Measurements from ENCODE around the gene APPBP2.
"Not testable (repeated sequence)": the region's sequence is repeated elsewhere in the genome, so short reads cannot be mapped to it uniquely, and the experiment has no call there.

APPBP2 gene

DNA sequence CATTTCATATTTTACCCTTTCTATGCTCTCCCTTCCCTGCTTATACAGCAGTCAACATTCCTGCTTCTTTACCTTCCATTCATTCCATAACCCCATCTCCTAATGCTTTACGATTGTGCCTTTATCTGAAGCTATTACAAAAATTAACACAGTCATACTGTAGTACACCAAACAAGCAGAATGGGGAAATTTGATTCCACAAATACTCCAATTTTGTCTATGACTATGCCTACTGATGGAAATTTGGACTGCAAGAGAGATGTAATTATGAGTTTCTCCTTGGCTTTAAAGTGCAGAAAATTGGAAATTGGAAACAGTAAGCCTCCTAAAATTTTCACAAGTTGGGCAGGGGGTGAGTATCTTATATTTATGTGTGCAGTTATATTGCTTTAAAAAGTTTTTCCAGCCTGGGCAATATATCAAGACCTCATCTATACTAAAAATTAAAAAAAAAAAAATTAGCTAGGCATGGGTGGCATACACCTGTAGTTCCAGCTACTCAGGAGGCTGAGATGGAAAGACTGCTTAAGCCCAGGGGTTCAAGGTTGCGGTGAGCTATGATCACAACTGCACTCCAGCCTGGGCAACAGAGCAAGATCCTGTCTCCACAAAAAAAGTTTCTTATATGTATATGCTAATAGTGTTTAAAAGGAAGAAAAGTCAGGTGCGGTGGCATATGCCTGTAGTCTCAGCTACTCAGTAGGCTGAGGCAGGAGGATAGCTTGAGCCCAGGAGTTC is 3.0 kb downstream of the APPBP2 start:
- Histone ChIP-seq H3K79me1 (ENCODE audit: low read length) (peaks cover 14% of the 10 kb centered on the region), H3K18ac (ENCODE audit: low read length) (no peak overlapping the region), H3K9ac (ENCODE audit: low read length) (no peak overlapping the region), H3K27me3 (ENCODE audit: insufficient read depth, low read length, poor library complexity) (no peaks in the 10 kb centered on the region), H4K8ac (ENCODE audit: low read depth, low read length) (no peak overlapping the region), H3K4me2 (ENCODE audit: low read length) (no peak overlapping the region), H2BK15ac (replicated peaks; ENCODE audit: low read depth) (no peak overlapping the region), H3K36me3 (ENCODE audit: control insufficient read depth, insufficient read depth, low read length) (no peaks in the 10 kb centered on the region), H3K4ac (ENCODE audit: low read depth, low read length) (no peak overlapping the region), H3K4me1 (ENCODE audit: control insufficient read depth, low read depth, low read length) (no peaks in the 10 kb centered on the region), H3K56ac (ENCODE audit: low read length) (no peak overlapping the region), H3K79me2 (ENCODE audit: control insufficient read depth, insufficient read depth, low read length) (peaks cover 43% of the 10 kb centered on the region), H4K5ac (ENCODE audit: low read length) (no peak overlapping the region), H3K27ac (ENCODE audit: low read depth, low read length) (no peak overlapping the region), H2BK120ac (ENCODE audit: low read depth, low read length) (no peak overlapping the region), H2BK5ac (ENCODE audit: low read length) (no peak overlapping the region), H2AK5ac (ENCODE audit: low read length) (no peak overlapping the region), H3K23ac (ENCODE audit: low read length) (no peak overlapping the region), H3K4me3 (ENCODE audit: low read length) (no peak overlapping the region)
- 100% methylated on average over 1 of the region's 3 CpGs for WGBS (ENCODE audit: extremely low coverage, insufficient coverage, low lambda C conversion rate)
- DNase-seq: no peak

GRCh38 chr17:60519795-60520194 is 6.2 kb downstream of the APPBP2 start:
- Histone ChIP-seq H3K79me2 (ENCODE audit: control insufficient read depth, insufficient read depth, low read length) (peaks cover 38% of the 10 kb centered on the region), H3K79me1 (ENCODE audit: low read length) (peaks cover 10% of the 10 kb centered on the region), H4K5ac (ENCODE audit: low read length) (no peak overlapping the region), H2AK5ac (ENCODE audit: low read length) (no peak overlapping the region), H3K56ac (ENCODE audit: low read length) (no peak overlapping the region), H3K4me3 (ENCODE audit: low read length) (no peak overlapping the region), H2BK5ac (ENCODE audit: low read length) (no peak overlapping the region), H3K4ac (ENCODE audit: low read depth, low read length) (no peak overlapping the region), H3K18ac (ENCODE audit: low read length) (no peak overlapping the region), H3K36me3 (ENCODE audit: control insufficient read depth, insufficient read depth, low read length) (no peaks in the 10 kb centered on the region), H3K9ac (ENCODE audit: low read length) (no peak overlapping the region), H2BK15ac (replicated peaks; ENCODE audit: low read depth) (no peak overlapping the region), H3K4me2 (ENCODE audit: low read length) (no peak overlapping the region), H2BK120ac (ENCODE audit: low read depth, low read length) (no peak overlapping the region), H3K27ac (ENCODE audit: low read depth, low read length) (no peak overlapping the region), H4K8ac (ENCODE audit: low read depth, low read length) (no peak overlapping the region), H3K23ac (ENCODE audit: low read length) (no peak overlapping the region), H3K27me3 (ENCODE audit: insufficient read depth, low read length, poor library complexity) (no peaks in the 10 kb centered on the region), H3K4me1 (ENCODE audit: control insufficient read depth, low read depth, low read length) (no peaks in the 10 kb centered on the region)
- no peak for DNase-seq
- no CpG with 5 or more reads among the region's 4 CpGs for WGBS (ENCODE audit: extremely low coverage, insufficient coverage, low lambda C conversion rate)

DNA sequence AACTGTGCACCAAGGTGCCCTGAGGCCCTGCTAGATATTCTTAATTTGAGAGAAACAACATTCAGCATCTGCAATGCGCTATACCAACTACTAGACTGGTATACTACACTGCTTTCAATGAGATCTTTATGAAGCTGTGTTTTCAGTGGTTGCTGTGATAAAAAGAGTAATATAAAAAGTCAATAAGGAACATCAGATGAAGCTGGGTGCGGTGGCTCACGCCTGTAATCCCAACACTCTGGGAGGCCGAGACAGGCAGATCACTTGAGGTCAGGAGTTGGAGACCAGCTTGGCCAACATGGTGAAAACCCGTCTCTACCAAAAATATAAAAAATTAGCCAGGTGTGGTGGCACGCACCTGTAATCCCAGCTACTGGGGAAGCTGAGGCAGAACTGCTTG is 10.4 kb downstream of the APPBP2 start:
- not testable (repeated sequence) for H3K79me2 ChIP-seq (ENCODE audit: control insufficient read depth, insufficient read depth, low read length); H2BK120ac ChIP-seq (ENCODE audit: low read depth, low read length); H4K5ac ChIP-seq (ENCODE audit: low read length); H3K23ac ChIP-seq (ENCODE audit: low read length); H3K4ac ChIP-seq (ENCODE audit: low read depth, low read length); H3K56ac ChIP-seq (ENCODE audit: low read length); H3K4me3 ChIP-seq (ENCODE audit: low read length); H3K36me3 ChIP-seq (ENCODE audit: control insufficient read depth, insufficient read depth, low read length); H3K4me1 ChIP-seq (ENCODE audit: control insufficient read depth, low read depth, low read length); H3K18ac ChIP-seq (ENCODE audit: low read length); H2BK5ac ChIP-seq (ENCODE audit: low read length); H3K27ac ChIP-seq (ENCODE audit: low read depth, low read length); H2BK15ac ChIP-seq (replicated peaks; ENCODE audit: low read depth); H3K27me3 ChIP-seq (ENCODE audit: insufficient read depth, low read length, poor library complexity); DNase-seq; H4K8ac ChIP-seq (ENCODE audit: low read depth, low read length); H3K79me1 ChIP-seq (ENCODE audit: low read length); H2AK5ac ChIP-seq (ENCODE audit: low read length); H3K9ac ChIP-seq (ENCODE audit: low read length); H3K4me2 ChIP-seq (ENCODE audit: low read length)
- WGBS (ENCODE audit: extremely low coverage, insufficient coverage, low lambda C conversion rate): no CpG with 5 or more reads among the region's 6 CpGs

DNA sequence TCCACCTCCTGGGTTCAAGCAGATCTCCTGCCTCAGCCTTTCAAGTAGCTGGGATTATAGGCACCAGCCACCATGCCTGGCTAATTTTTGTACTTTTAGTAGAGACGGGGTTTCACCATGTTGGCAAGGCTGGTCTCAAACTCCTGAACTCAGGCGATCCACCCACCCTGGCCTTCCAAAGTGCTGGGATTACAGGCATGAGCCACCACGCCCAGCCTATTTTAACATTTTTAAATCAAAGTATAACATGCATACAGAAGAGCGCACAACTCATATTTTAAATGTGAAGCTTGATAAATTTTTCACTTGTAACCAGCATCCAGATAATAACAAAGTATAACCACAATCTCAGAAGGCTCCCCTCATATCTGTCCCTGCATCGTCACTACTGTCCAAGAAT is 10.8 kb downstream of the APPBP2 start:
- not testable (repeated sequence) for H3K36me3 ChIP-seq (ENCODE audit: control insufficient read depth, insufficient read depth, low read length); H2BK5ac ChIP-seq (ENCODE audit: low read length); H3K18ac ChIP-seq (ENCODE audit: low read length); H3K27me3 ChIP-seq (ENCODE audit: insufficient read depth, low read length, poor library complexity); H2BK120ac ChIP-seq (ENCODE audit: low read depth, low read length); H4K8ac ChIP-seq (ENCODE audit: low read depth, low read length); H4K5ac ChIP-seq (ENCODE audit: low read length); H3K4me3 ChIP-seq (ENCODE audit: low read length); H3K4ac ChIP-seq (ENCODE audit: low read depth, low read length); H3K56ac ChIP-seq (ENCODE audit: low read length); H3K27ac ChIP-seq (ENCODE audit: low read depth, low read length); H2BK15ac ChIP-seq (replicated peaks; ENCODE audit: low read depth); H3K9ac ChIP-seq (ENCODE audit: low read length); DNase-seq; H3K79me1 ChIP-seq (ENCODE audit: low read length); H2AK5ac ChIP-seq (ENCODE audit: low read length); H3K4me1 ChIP-seq (ENCODE audit: control insufficient read depth, low read depth, low read length); H3K23ac ChIP-seq (ENCODE audit: low read length); H3K79me2 ChIP-seq (ENCODE audit: control insufficient read depth, insufficient read depth, low read length); H3K4me2 ChIP-seq (ENCODE audit: low read length)
- WGBS (ENCODE audit: extremely low coverage, insufficient coverage, low lambda C conversion rate): no CpG with 5 or more reads among the region's 5 CpGs

DNA sequence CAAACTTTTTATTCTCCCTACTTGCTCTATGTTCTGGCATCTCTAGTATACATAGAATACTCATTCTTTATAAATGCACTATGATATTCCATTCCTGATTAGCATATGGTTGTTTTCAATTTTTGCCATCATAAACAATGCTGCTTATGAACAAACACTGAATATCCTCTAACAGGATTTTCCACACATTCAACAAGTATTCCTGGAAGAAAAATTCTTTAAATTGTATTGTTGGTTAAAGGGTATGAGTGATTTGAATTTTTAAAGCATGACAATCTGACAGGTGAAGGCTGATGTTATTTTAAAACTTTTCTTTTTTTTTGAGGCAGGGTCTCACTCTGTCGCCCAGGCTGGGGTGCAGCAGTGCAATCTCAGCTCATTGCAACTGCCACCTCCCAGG is 11.5 kb downstream of the APPBP2 start:
- H2AK5ac ChIP-seq (ENCODE audit: low read length): no peak overlapping the region
- no peak overlapping the region for H2BK5ac ChIP-seq (ENCODE audit: low read length)
- no peaks in the 10 kb centered on the region for H3K36me3 ChIP-seq (ENCODE audit: control insufficient read depth, insufficient read depth, low read length)
- no peak overlapping the region for H2BK120ac ChIP-seq (ENCODE audit: low read depth, low read length)
- H3K4me2 ChIP-seq (ENCODE audit: low read length): no peak overlapping the region
- H4K5ac ChIP-seq (ENCODE audit: low read length): no peak overlapping the region
- no peak overlapping the region for H3K4me3 ChIP-seq (ENCODE audit: low read length)
- H3K4me1 ChIP-seq (ENCODE audit: control insufficient read depth, low read depth, low read length): no peaks in the 10 kb centered on the region
- H3K79me2 ChIP-seq (ENCODE audit: control insufficient read depth, insufficient read depth, low read length): peaks cover 5% of the 10 kb centered on the region
- no CpG with 5 or more reads among the region's 1 CpG for WGBS (ENCODE audit: extremely low coverage, insufficient coverage, low lambda C conversion rate)
- H4K8ac ChIP-seq (ENCODE audit: low read depth, low read length): no peak overlapping the region
- H3K4ac ChIP-seq (ENCODE audit: low read depth, low read length): no peak overlapping the region
- no peak overlapping the region for H3K9ac ChIP-seq (ENCODE audit: low read length)
- no peaks in the 10 kb centered on the region for H3K27me3 ChIP-seq (ENCODE audit: insufficient read depth, low read length, poor library complexity)
- no peak overlapping the region for H3K18ac ChIP-seq (ENCODE audit: low read length)
- no peak overlapping the region for H3K27ac ChIP-seq (ENCODE audit: low read depth, low read length)
- H3K23ac ChIP-seq (ENCODE audit: low read length): no peak overlapping the region
- no peak for DNase-seq
- peaks cover 4% of the 10 kb centered on the region for H3K79me1 ChIP-seq (ENCODE audit: low read length)
- no peak overlapping the region for H3K56ac ChIP-seq (ENCODE audit: low read length)
- no peak overlapping the region for H2BK15ac ChIP-seq (replicated peaks; ENCODE audit: low read depth)

- Histone ChIP-seq H3K9ac (ENCODE audit: low read length) (no peak overlapping the region), H3K79me1 (ENCODE audit: low read length) (peaks cover 4% of the 10 kb centered on the region), H3K23ac (ENCODE audit: low read length) (no peak overlapping the region), H3K4ac (ENCODE audit: low read depth, low read length) (no peak overlapping the region), H3K36me3 (ENCODE audit: control insufficient read depth, insufficient read depth, low read length) (no peaks in the 10 kb centered on the region), H2AK5ac (ENCODE audit: low read length) (no peak overlapping the region), H2BK15ac (replicated peaks; ENCODE audit: low read depth) (no peak overlapping the region), H4K5ac (ENCODE audit: low read length) (no peak overlapping the region), H3K4me2 (ENCODE audit: low read length) (no peak overlapping the region), H3K4me1 (ENCODE audit: control insufficient read depth, low read depth, low read length) (no peaks in the 10 kb centered on the region), H3K79me2 (ENCODE audit: control insufficient read depth, insufficient read depth, low read length) (peaks cover 5% of the 10 kb centered on the region), H3K27ac (ENCODE audit: low read depth, low read length) (no peak overlapping the region), H3K4me3 (ENCODE audit: low read length) (no peak overlapping the region), H3K27me3 (ENCODE audit: insufficient read depth, low read length, poor library complexity) (no peaks in the 10 kb centered on the region), H2BK5ac (ENCODE audit: low read length) (no peak overlapping the region), H3K56ac (ENCODE audit: low read length) (no peak overlapping the region), H2BK120ac (ENCODE audit: low read depth, low read length) (no peak overlapping the region), H3K18ac (ENCODE audit: low read length) (no peak overlapping the region), H4K8ac (ENCODE audit: low read depth, low read length) (no peak overlapping the region)
- no CpG with 5 or more reads among the region's 3 CpGs for WGBS (ENCODE audit: extremely low coverage, insufficient coverage, low lambda C conversion rate)
- no peak for DNase-seq
These were observed 12.0 kb downstream of the APPBP2 start for GRCh38 chr17:60514053-60514452.
